ENCODE data around the gene CCL1.

Gene CCL1

GRCh38 chr17:34363183-34363661, at the start of gene CCL1:
TSS of gene CCL1 (minus strand) at chr17:34363233. CDS start at chr17:34363161, 72 bp downstream.
- no peak for DNase-seq

- no peak for DNase-seq
Measured at GRCh38 chr17:34412534-34412933, 49.5 kb upstream of the CCL1 start.

GRCh38 chr17:34411646-34412421, 48.8 kb upstream of the CCL1 start:
- no peak for DNase-seq

GRCh38 chr17:34409352-34409751, 46.3 kb upstream of the CCL1 start:
- no peak for DNase-seq

GRCh38 chr17:34408439-34408838, 45.4 kb upstream of the CCL1 start:
- DNase-seq: no peak

- no peak for DNase-seq
Measured at GRCh38 chr17:34406226-34406625, 43.2 kb upstream of the CCL1 start.

- no peak for DNase-seq
Measured at GRCh38 chr17:34403006-34403405, 40.0 kb upstream of the CCL1 start.

- DNase-seq: no peak
Measured at GRCh38 chr17:34401165-34401564, 38.1 kb upstream of the CCL1 start.

- DNase-seq: no peak
Measured at GRCh38 chr17:34400301-34400931, 37.4 kb upstream of the CCL1 start.

- no peak for DNase-seq
Measured at GRCh38 chr17:34399725-34400124, 36.7 kb upstream of the CCL1 start.

- no peak for DNase-seq
Measured at GRCh38 chr17:34398990-34399389, 36.0 kb upstream of the CCL1 start.

- no peak for DNase-seq
Measured at GRCh38 chr17:34397265-34397664, 34.2 kb upstream of the CCL1 start.

- no peak for DNase-seq
Measured at GRCh38 chr17:34393401-34393800, 30.4 kb upstream of the CCL1 start.

GRCh38 chr17:34391241-34391640, 28.2 kb upstream of the CCL1 start:
- DNase-seq: no peak

GRCh38 chr17:34390649-34391048, 27.6 kb upstream of the CCL1 start:
- DNase-seq: no peak

GRCh38 chr17:34389126-34389750, 26.2 kb upstream of the CCL1 start:
- DNase-seq: no peak

- no peak for DNase-seq
Measured at GRCh38 chr17:34387566-34387965, 24.5 kb upstream of the CCL1 start.

GRCh38 chr17:34386697-34387550, 23.9 kb upstream of the CCL1 start:
- no peak for DNase-seq

GRCh38 chr17:34386343-34386696, 23.3 kb upstream of the CCL1 start:
- DNase-seq: no peak

- no peak for DNase-seq
Measured at GRCh38 chr17:34384822-34385605, 22.0 kb upstream of the CCL1 start.

GRCh38 chr17:34384271-34384670, 21.2 kb upstream of the CCL1 start:
- no peak for DNase-seq

GRCh38 chr17:34383216-34383615, 20.2 kb upstream of the CCL1 start:
- no peak for DNase-seq
